HCT116 (cell line): Measurements from ENCODE around the gene XKR7. TPM values are rescaled to one million over a fixed set of nuclear protein-coding genes. Genes with fewer than 3 reads are reported as not detected.

Experiments
- ATAC-seq: fragments of 200-7000 bp; cut with Tn5 transposase; 2 replicates; pipeline ENCODE4 v1.9.1; 2020; ENCODE audit warnings: mild to moderate bottlenecking, moderate library complexity
- BruUV-seq: library from RNA; stranded (reverse); fragments of 400-500 nt; replicated peaks from 2 replicates; lab custom pipeline; 2021; lab: Mats Ljungman, UMichigan
- CTCF ChIA-PET: fragments of 300-600 bp; sonication (Branson Sonifier 250); formaldehyde crosslinking; loops from one replicate; lab custom pipeline; 2021; ENCODE audit warnings: antibody characterized with exemption; lab: Charles Lee
- POLR2A ChIA-PET: fragments of 300-600, 350-600 bp; sonication (Branson Sonifier 250); formaldehyde crosslinking; loops from one replicate; lab custom pipeline; 2021; ENCODE audit warnings: antibody characterized with exemption; lab: Charles Lee
- RAD21 ChIA-PET, 2 experiments: fragments of 300-600 bp; sonication (Branson Sonifier 250); formaldehyde crosslinking; loops; one replicate each; lab custom pipeline; 2023; ENCODE audit warnings: low total read pairs in 2 of 2; ENCODE audit not compliant: uncharacterized antibody in 2 of 2, unreplicated experiment in 2 of 2, low non-redundant PET in 1 of 2; lab: Charles Lee
- DNase-seq: peaks from one replicate; pipeline ENCODE4 v3.0.0-alpha.2; 2010; ENCODE audit warnings: low read depth, low spot score
- H2AFZ ChIP-seq: fragments of 200-600 bp; shearing (Covaris generic), sonication (generic); 2 replicates; pipeline ENCODE4 v1.6.1; 2017; ENCODE audit warnings: low read depth, mixed run types, mixed read lengths, antibody characterized with exemption, low read length; ENCODE audit not compliant: poor library complexity, severe bottlenecking
- H3K27ac ChIP-seq: 2 replicates; pipeline ENCODE4 v1.5.1; 2012; ENCODE audit warnings: low read depth, low read length
- H3K27me3 ChIP-seq: fragments of 200-600 bp; sonication (generic); 2 replicates; pipeline ENCODE4 v1.6.1; 2016; ENCODE audit warnings: mixed run types, low read length, mixed read lengths; ENCODE audit not compliant: insufficient read depth
- H3K36me3 ChIP-seq, 2 experiments: fragments of 200-500 bp in 1 of 2; fragments of 200-600 bp in 1 of 2; sonication (Bioruptor generic) in 1 of 2; sonication (generic) in 1 of 2; 2 replicates each; pipeline versions ENCODE4 v1.5.1 to v1.6.1; 2014 to 2016; ENCODE audit warnings: low read length in 2 of 2, inconsistent platforms in 1 of 2, mixed read lengths in 1 of 2, mixed run types in 1 of 2; ENCODE audit not compliant: insufficient read depth in 2 of 2, control insufficient read depth in 1 of 2
- H3K4me1 ChIP-seq, 2 experiments: fragments of 200-600 bp in 1 of 2; sonication (generic) in 1 of 2; 2 replicates each; pipeline versions ENCODE4 v1.5.1 to v1.6.1; 2012 to 2017; ENCODE audit warnings: low read length in 2 of 2, inconsistent platforms in 1 of 2, mild to moderate bottlenecking in 1 of 2, mixed read lengths in 1 of 2, mixed run types in 1 of 2, moderate library complexity in 1 of 2; ENCODE audit not compliant: insufficient read depth in 2 of 2, control insufficient read depth in 1 of 2
- H3K4me2 ChIP-seq: fragments of 200-600 bp; sonication (generic); 2 replicates; pipeline ENCODE4 v1.6.1; 2017; ENCODE audit warnings: mixed run types, low read length, mixed read lengths
- H3K4me3 ChIP-seq, 2 experiments: fragments of 200-600 bp in 1 of 2; sonication (generic) in 1 of 2; replicated peaks in 1 of 2; 2 replicates each; pipeline ENCODE4 v1.5.1; 2011 to 2016; ENCODE audit warnings: low read length in 2 of 2, control low read depth in 1 of 2, low read depth in 1 of 2, mild to moderate bottlenecking in 1 of 2, mixed read lengths in 1 of 2, mixed run types in 1 of 2
- H3K79me2 ChIP-seq: fragments of 200-600 bp; sonication (generic); 2 replicates; pipeline ENCODE4 v1.6.1; 2017; ENCODE audit warnings: mild to moderate bottlenecking, mixed run types, low read length, moderate library complexity, mixed read lengths; ENCODE audit not compliant: insufficient read depth
- H3K9ac ChIP-seq: fragments of 200-600 bp; sonication (generic); 2 replicates; pipeline ENCODE4 v1.6.1; 2016; ENCODE audit warnings: low read length, mixed read lengths
- H3K9me2 ChIP-seq: fragments of 200-600 bp; sonication (generic), shearing (Covaris generic); 2 replicates; pipeline ENCODE4 v1.6.1; 2017; ENCODE audit warnings: mixed run types, mild to moderate bottlenecking, moderate library complexity; ENCODE audit not compliant: insufficient read depth
- H3K9me3 ChIP-seq, 2 experiments: fragments of 200-500 bp in 1 of 2; fragments of 200-600 bp in 1 of 2; sonication (Bioruptor generic) in 1 of 2; sonication (generic) in 1 of 2; 2 replicates each; pipeline ENCODE4 v1.6.1; 2014 to 2017; ENCODE audit warnings: low read length in 2 of 2, mixed read lengths in 2 of 2, inconsistent platforms in 1 of 2, low read depth in 1 of 2, mild to moderate bottlenecking in 1 of 2, mixed run types in 1 of 2, moderate library complexity in 1 of 2; ENCODE audit not compliant: control insufficient read depth in 1 of 2, insufficient read depth in 1 of 2
- H4K20me1 ChIP-seq: fragments of 200-600 bp; sonication (generic), shearing (Covaris generic); 2 replicates; pipeline ENCODE4 v1.6.1; 2017; ENCODE audit warnings: mixed run types, mild to moderate bottlenecking, moderate library complexity; ENCODE audit not compliant: insufficient read depth
- CBX3 ChIP-seq: IDR thresholded peaks from 2 replicates; pipeline ENCODE4 v1.6.1; 2012; ENCODE audit warnings: low read depth
- ELF1 ChIP-seq: IDR thresholded peaks from 2 replicates; pipeline ENCODE4 v1.6.1; 2012; ENCODE audit warnings: low read depth, borderline replicate concordance
- EZH2phosphoT487 ChIP-seq: fragments of 200-600 bp; IDR thresholded peaks from 2 replicates; pipeline ENCODE4 v1.6.1; 2018; ENCODE audit warnings: antibody characterized with exemption, borderline replicate concordance
- POLR2A ChIP-seq: IDR thresholded peaks from 2 replicates; pipeline ENCODE4 v1.7.0; 2011; ENCODE audit warnings: borderline replicate concordance; ENCODE audit not compliant: insufficient read depth, insufficient read length; ENCODE audit errors: extremely low read depth
- intact Hi-C: fragments of 100-400 bp; cut with micrococcal nuclease; formaldehyde crosslinking; loops from 2 replicates; pipeline ENCODE4 v1.10.0; 2022
- total RNA-seq: library from RNA; stranded (reverse); gene quantifications from one replicate; pipeline ENCODE4 v1.2.1, GENCODE V29; 2021; ENCODE audit not compliant: unreplicated experiment
- TF ChIP-seq, protein P1 (sequence below): IDR thresholded peaks from 2 replicates; pipeline ENCODE4 v1.6.1; 2012
- TF ChIP-seq, protein P2 (sequence below): IDR thresholded peaks from 2 replicates; pipeline ENCODE4 v1.6.1; 2012; ENCODE audit warnings: low read depth
- TF ChIP-seq, protein P3 (sequence below), 3 experiments: fragments of 200-600 bp in 1 of 3; sonication (generic) in 1 of 3; IDR thresholded peaks in 2 of 3; conservative IDR thresholded peaks in 1 of 3; 2 replicates each; pipeline ENCODE4 v1.5.1; 2012 to 2017; ENCODE audit warnings: low read depth in 2 of 3, low read length in 2 of 3, antibody characterized with exemption in 1 of 3, borderline replicate concordance in 1 of 3, control low read depth in 1 of 3, mild to moderate bottlenecking in 1 of 3, mixed read lengths in 1 of 3, mixed run types in 1 of 3, moderate library complexity in 1 of 3; ENCODE audit not compliant: insufficient read depth in 1 of 3

Gene XKR7
- total RNA-seq, 1 experiment from 2014 or later = not detected

DNA sequence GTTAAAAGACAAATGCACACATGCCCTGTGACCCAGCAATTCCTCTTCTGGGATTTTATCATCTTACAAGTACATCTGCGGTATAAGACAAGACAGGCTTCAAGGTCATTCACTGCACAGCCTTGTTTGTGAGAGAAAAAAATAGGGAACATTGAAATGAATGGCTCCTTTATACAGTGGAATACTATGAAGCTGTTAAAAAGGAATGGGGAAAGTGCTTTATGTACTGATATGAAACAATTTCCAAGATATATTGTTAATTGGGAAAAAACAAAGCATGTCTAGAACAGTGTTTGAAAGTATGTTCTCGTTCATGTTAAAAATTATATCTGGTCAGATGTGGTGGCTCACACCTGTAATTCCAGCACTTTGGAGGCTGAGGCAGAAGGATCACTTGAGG is 41.5 kb upstream of the XKR7 start:
- Histone ChIP-seq H3K9me2 (no peaks in the 10 kb centered on the region), H3K4me2 (no peak overlapping the region), H3K9me3 (no peaks in the 10 kb centered on the region), H3K36me3 (no peaks in the 10 kb centered on the region), H4K20me1 (no peaks in the 10 kb centered on the region), H3K27ac (no peak overlapping the region), H3K4me1 (peaks cover 9 to 14% of the 10 kb centered on the region in 2 experiments), H2AFZ (no peak overlapping the region), H3K4me3 (no peak overlapping the region), H3K79me2 (no peaks in the 10 kb centered on the region), H3K9ac (no peak overlapping the region), H3K27me3 (no peaks in the 10 kb centered on the region)
- CTCF ChIA-PET = no interaction called here
- ATAC-seq (no peak), DNase-seq (no peak)
- no TSS peak for BruUV-seq
- POLR2A ChIA-PET = no interaction called here
- intact Hi-C loops = no loop called here
- RAD21 ChIA-PET = no interaction called here
- no peak for TF ChIP-seq POLR2A
- TF ChIP-seq, protein P1, sequence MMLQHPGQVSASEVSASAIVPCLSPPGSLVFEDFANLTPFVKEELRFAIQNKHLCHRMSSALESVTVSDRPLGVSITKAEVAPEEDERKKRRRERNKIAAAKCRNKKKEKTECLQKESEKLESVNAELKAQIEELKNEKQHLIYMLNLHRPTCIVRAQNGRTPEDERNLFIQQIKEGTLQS = no peak
- TF ChIP-seq CBX3 = no peak
- TF ChIP-seq EZH2phosphoT487 = no peak
- TF ChIP-seq, protein P2, sequence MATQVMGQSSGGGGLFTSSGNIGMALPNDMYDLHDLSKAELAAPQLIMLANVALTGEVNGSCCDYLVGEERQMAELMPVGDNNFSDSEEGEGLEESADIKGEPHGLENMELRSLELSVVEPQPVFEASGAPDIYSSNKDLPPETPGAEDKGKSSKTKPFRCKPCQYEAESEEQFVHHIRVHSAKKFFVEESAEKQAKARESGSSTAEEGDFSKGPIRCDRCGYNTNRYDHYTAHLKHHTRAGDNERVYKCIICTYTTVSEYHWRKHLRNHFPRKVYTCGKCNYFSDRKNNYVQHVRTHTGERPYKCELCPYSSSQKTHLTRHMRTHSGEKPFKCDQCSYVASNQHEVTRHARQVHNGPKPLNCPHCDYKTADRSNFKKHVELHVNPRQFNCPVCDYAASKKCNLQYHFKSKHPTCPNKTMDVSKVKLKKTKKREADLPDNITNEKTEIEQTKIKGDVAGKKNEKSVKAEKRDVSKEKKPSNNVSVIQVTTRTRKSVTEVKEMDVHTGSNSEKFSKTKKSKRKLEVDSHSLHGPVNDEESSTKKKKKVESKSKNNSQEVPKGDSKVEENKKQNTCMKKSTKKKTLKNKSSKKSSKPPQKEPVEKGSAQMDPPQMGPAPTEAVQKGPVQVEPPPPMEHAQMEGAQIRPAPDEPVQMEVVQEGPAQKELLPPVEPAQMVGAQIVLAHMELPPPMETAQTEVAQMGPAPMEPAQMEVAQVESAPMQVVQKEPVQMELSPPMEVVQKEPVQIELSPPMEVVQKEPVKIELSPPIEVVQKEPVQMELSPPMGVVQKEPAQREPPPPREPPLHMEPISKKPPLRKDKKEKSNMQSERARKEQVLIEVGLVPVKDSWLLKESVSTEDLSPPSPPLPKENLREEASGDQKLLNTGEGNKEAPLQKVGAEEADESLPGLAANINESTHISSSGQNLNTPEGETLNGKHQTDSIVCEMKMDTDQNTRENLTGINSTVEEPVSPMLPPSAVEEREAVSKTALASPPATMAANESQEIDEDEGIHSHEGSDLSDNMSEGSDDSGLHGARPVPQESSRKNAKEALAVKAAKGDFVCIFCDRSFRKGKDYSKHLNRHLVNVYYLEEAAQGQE = no peak
- no peak for TF ChIP-seq ELF1
- TF ChIP-seq, protein P3, sequence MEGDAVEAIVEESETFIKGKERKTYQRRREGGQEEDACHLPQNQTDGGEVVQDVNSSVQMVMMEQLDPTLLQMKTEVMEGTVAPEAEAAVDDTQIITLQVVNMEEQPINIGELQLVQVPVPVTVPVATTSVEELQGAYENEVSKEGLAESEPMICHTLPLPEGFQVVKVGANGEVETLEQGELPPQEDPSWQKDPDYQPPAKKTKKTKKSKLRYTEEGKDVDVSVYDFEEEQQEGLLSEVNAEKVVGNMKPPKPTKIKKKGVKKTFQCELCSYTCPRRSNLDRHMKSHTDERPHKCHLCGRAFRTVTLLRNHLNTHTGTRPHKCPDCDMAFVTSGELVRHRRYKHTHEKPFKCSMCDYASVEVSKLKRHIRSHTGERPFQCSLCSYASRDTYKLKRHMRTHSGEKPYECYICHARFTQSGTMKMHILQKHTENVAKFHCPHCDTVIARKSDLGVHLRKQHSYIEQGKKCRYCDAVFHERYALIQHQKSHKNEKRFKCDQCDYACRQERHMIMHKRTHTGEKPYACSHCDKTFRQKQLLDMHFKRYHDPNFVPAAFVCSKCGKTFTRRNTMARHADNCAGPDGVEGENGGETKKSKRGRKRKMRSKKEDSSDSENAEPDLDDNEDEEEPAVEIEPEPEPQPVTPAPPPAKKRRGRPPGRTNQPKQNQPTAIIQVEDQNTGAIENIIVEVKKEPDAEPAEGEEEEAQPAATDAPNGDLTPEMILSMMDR (IDR thresholded peaks at IDR 0.05 in 2 of 3, conservative IDR thresholded peaks at IDR 0.05 in 1 of 3; ENCODE audit: borderline replicate concordance in 1 of 3, insufficient read depth in 1 of 3, low read depth in 2 of 3, low read length in 2 of 3) = no peak
